HAP-1 (cell line): ENCODE results near the gene TET3.

Experiments
- DNase-seq, 2 experiments: peaks; one replicate each; pipeline ENCODE4 v3.0.0-alpha.2; 2016 to 2020; ENCODE audit warnings: low spot score in 2 of 2
- H3K27me3 ChIP-seq: fragments of 250-450 bp; sonication (Bioruptor Pico); 2 replicates; pipeline ENCODE4 v1.5.1; 2020; ENCODE audit warnings: low read depth, mild to moderate bottlenecking, moderate library complexity
- H3K36me3 ChIP-seq: fragments of 250-450 bp; sonication (Bioruptor Pico); replicated peaks from 2 replicates; pipeline ENCODE4 v1.5.1; 2020; ENCODE audit warnings: mild to moderate bottlenecking
- H3K4me1 ChIP-seq: fragments of 250-450 bp; sonication (Bioruptor Pico); 2 replicates; pipeline ENCODE4 v1.5.1; 2020; ENCODE audit warnings: mild to moderate bottlenecking
- H3K4me3 ChIP-seq: fragments of 250-450 bp; sonication (Bioruptor Pico); 2 replicates; pipeline ENCODE4 v1.5.1; 2020; ENCODE audit warnings: mild to moderate bottlenecking, moderate library complexity
- H3K9me3 ChIP-seq: fragments of 250-450 bp; sonication (Bioruptor Pico); 2 replicates; pipeline ENCODE4 v1.5.1; 2020; ENCODE audit warnings: mild to moderate bottlenecking, moderate library complexity
- in situ Hi-C: fragments of 300-500 bp; cut with MboI; formaldehyde crosslinking; loops from 3 replicates; pipeline ENCODE4 v1.14.3; 2020; ENCODE audit warnings: low sequenced_read_pairs, inconsistent platforms, mixed read lengths

Gene TET3

DNA sequence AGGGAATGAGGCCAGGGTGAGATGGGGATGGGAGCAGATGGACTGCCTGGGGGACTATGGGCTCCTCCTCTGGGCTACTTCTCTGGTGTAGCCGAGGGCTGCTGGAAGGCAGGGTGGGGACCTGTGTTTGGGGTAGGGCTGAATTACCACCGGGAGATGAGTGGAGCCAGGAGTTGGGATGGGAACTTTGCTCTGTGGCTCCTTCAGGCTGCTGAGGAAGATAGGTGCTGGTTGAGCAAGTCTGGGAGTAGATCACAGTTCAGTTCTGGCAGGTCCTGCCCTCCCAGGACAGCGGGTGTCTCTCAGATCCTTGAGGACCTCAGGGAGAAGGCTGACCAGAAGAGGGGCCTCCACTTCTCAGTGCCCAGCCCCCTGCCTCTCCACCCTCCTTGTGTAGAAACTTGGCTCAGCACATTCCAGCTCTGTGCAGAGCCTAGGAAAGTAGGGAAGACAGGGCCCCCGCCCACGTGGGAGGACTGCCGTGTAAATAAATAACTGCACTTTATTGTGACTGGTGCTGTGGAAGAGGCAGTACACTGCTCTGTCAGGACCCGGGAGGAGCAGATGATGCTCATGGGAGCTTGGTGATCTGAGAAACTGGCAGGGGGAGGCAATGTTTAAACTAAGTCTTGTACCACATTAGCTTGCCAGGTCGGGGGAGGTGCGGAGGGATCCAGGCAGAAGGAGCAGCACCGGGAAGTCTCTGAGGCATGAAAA lies 15.3 kb downstream of the TET3 start:
- no peak for DNase-seq
- no peaks in the 10 kb centered on the region; the same call in 1 of the 2 replicates for H3K4me1 ChIP-seq
- in situ Hi-C loops = no loop called here

DNA sequence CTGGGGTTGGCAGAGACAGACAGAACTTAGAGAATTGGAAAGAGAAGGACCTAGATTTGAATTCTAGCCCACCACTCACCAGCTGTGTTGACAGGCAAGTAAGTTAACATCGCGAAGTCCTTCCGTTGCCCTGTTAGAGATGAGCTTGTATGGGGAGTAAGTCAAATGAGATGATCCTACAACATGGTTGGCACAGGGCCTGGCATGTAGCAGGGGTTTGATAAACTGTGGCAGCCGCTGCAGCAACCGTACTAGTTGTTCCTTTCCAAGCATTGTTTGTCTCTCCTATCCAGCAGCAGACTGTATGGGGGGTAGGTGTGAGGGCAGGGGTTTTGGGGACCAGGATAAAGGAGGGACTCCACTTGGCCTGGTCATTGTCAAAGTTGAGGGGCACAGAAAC lies 16.0 kb downstream of the TET3 start:
- no peaks in the 10 kb centered on the region for H3K9me3 ChIP-seq
- no peaks in the 10 kb centered on the region for H3K27me3 ChIP-seq
- H3K4me3 ChIP-seq = no peak overlapping the region
- in situ Hi-C loops = no loop called here
- H3K4me1 ChIP-seq = no peaks in the 10 kb centered on the region; the same call in 1 of the 2 replicates
- no peaks in the 10 kb centered on the region; the same call in 1 of the 2 replicates for H3K36me3 ChIP-seq
- no peak for DNase-seq

More for the DNA sequence above, 15.3 kb downstream of the TET3 start:
- Histone ChIP-seq H3K9me3 (no peaks in the 10 kb centered on the region), H3K4me3 (no peak overlapping the region), H3K27me3 (no peaks in the 10 kb centered on the region), H3K36me3 (no peaks in the 10 kb centered on the region; the same call in 1 of the 2 replicates)

DNA sequence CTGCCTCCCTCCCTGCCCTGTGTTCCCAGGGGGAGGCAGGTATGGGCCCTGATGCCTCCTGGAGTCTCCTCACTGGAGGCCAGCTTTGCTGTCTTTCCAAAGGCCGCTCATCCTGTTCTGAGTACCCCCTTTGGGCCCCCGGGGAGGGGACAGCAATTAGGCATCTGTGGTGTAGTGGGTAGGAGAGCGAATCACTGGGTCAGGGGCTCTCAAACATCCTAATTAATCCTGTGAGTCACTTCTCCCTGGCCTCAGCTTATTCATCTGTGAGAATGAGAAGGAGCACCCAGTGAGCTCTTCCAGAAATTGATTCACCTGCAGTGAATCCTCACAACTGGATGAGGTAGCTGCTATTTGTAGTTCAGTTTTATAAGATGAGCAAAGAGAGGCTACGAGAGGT lies 16.4 kb downstream of the TET3 start:
- no peaks in the 10 kb centered on the region for H3K27me3 ChIP-seq
- no peaks in the 10 kb centered on the region; the same call in 1 of the 2 replicates for H3K36me3 ChIP-seq
- in situ Hi-C loops = no loop called here
- no peak for DNase-seq
- H3K4me1 ChIP-seq = no peaks in the 10 kb centered on the region; the same call in 1 of the 2 replicates
- no peaks in the 10 kb centered on the region for H3K9me3 ChIP-seq
- no peak overlapping the region for H3K4me3 ChIP-seq

DNA sequence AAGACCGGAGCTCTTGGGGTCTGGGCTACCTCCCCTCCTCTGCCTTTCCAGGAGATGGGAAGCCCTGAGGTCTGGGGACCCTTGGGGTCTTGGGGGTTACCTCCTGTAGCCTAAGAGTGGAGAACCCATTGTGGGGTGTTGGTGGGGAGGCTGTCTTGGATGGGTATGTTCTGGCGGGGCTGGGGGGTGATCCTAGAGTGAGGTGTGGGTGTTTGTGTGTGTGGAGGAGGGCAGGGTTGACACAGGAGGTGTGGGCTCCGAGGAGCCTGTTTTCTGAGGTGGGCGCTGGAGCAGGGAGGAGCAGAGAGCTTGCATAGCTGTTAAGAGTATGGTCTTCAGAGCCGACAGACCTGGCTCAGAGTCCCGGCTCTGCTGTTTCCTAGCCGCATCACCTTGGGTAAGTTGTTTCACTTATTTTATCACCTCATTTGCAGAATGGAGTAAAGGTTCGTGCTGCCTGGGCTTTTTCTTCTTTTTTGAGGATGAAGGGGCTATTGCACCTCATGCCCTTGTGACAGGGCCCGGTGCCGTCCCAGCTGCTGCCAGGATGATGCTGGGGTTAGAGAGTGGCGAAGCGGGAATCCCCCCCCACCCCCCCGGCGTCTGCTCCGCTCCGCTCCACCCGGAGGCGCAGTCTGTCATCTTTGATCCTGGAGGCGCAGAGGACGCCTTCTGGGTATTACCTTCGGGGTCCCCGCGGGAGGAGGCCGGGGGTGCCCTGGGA lies 17.2 kb downstream of the TET3 start:
- no peak for DNase-seq
- H3K4me3 ChIP-seq = peak overlapping the region; percentile 38
- H3K27me3 ChIP-seq = no peaks in the 10 kb centered on the region
- in situ Hi-C loops = no loop called here
- H3K9me3 ChIP-seq = no peaks in the 10 kb centered on the region
- peaks cover 4% of the 10 kb centered on the region for H3K4me1 ChIP-seq
- no peaks in the 10 kb centered on the region; the same call in 1 of the 2 replicates for H3K36me3 ChIP-seq

DNA sequence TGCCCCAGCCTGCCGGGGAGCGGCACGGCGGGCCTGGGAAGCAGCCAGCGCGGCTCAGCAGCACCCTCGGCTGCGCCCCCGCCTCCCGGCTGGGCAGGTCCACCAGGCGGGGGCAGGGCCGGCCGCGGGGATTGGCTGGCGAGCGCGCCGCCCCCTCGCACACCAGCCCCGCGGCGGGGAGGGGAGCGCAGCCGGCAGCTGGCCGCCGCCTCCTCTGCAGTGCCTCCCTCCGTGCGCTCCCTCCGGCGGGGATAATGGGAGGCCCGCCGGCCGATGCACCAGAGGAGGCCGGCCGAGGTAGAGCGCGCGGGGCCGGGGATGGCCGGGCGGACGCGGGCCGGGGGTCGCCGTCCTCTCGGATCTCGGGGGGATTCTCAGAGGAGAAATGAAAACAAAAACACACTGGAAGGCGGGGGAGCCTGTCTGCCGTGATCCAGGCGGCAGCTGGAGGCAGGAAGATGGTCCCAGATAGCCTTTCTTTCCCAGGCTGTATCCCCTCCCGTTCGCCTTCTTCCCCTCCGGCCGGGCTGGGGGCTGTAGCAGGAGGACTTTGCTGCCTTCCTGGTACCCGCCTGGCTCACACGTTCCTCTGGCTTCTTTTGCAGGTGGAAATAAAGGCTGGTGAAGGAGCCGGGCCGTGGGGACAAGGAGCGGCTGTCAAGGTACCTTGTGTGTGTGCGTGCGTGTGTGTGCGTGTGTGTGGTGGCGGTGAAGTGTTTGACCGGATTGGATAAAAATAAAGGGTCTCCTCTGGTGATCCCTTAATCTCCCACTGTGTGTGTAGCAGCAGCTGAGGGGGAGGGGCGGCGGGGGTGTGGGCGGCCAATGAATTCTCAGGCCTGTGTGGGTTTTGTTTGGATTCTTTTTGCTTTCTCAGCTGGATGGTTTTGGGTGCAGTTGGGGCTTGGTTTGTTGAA lies 18.1 kb downstream of the TET3 start:
- in situ Hi-C loops = no loop called here
- Histone ChIP-seq H3K9me3 (no peaks in the 10 kb centered on the region), H3K4me3 (peak overlapping the region; percentile 38), H3K4me1 (peaks cover 12% of the 10 kb centered on the region), H3K27me3 (no peaks in the 10 kb centered on the region), H3K36me3 (no peaks in the 10 kb centered on the region; the same call in 1 of the 2 replicates)
- DNase-seq = peak; percentile 86 to 90

DNA sequence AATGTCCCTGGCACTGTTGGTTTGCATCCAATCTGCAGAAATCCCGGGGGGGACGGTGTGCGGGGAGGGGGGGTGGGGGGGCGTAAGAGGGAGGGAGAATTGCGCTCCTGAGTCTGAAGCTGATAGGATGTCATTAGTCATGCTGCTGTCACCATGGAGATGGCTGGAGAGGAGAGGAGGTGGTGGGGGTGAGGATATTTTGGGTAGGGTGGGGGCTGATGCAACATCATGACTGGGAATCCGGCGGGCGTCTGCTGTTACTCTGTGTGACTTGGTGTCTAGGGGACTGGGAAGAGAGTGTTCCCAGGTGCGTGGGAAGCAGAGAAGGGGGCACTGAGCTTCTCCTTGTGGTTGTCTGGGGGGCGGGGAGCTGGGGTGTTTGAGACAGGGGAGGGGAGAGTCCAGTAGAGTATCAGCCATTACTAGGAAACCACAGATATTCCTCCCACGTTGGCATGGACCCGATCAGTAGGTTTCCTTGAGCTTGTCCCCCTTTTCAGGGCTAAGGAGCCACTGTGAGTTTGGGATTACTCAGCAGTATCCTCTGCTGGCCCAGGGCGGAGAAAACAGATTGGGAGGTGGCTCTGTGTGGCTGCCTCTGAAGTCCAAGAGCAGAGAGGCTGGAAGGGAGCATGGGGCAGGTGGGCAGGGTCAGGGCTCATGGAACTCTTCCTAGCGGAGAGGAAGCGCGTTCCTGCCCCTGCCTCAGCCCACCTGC lies 18.9 kb downstream of the TET3 start:
- Histone ChIP-seq H3K4me3 (no peak overlapping the region), H3K4me1 (peaks cover 20% of the 10 kb centered on the region)

DNA sequence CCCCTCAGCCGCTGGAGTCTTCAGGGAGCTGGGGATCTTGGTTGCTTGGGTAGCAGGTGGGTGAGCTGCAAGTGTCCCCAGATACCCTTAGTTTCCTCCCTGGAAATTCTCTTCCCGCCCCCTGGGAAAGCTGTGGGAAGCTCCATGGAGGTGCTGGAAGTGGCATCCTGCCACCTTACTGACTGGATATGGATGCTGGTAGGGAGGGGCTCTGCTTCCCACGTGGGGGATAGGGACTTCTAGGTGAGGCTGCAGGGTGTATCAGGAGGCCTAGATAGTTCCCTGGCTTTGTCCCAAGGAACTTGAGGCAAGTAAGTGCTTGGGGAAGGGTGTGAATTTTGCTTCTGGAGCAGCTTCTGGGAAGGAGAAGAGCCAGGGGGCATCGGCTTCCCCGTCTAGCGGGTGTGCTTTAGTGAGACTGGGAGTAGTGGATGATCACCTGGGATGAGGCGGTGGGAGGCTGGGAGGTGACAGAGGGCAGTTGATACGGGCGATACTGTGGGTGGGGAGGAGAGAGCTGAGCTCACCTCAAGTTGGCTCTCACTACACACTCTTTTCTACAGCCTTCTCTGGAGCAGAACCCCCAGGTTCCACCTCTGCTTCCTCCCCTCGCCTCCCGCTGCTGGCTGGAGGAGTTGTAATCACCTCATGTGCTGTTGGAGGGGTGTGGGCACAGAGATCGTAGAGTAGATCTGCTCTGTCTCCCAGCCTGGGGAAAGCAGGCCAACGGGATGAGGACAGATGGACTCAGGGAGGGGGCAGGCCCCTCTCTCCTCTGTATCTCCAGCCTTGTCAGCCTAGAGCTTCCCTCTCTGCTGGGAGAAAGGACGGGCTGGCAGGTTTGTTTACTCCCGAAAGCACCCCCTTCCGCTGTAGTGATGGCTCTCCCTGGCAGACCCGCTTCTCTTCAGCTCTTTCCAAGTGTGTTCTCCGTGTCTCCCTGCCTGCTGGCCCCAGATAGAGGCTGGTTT lies 19.8 kb downstream of the TET3 start:
- H3K36me3 ChIP-seq = no peaks in the 10 kb centered on the region
- H3K4me1 ChIP-seq = peaks cover 26% of the 10 kb centered on the region
- in situ Hi-C loops = no loop called here
- H3K9me3 ChIP-seq = no peaks in the 10 kb centered on the region
- H3K4me3 ChIP-seq = no peak overlapping the region
- no peak for DNase-seq
- H3K27me3 ChIP-seq = no peaks in the 10 kb centered on the region

More for the DNA sequence above, 18.9 kb downstream of the TET3 start:
- H3K36me3 ChIP-seq = no peaks in the 10 kb centered on the region; the same call in 1 of the 2 replicates
- in situ Hi-C loops = no loop called here
- no peaks in the 10 kb centered on the region for H3K9me3 ChIP-seq
- no peaks in the 10 kb centered on the region for H3K27me3 ChIP-seq
- DNase-seq = no peak

DNA sequence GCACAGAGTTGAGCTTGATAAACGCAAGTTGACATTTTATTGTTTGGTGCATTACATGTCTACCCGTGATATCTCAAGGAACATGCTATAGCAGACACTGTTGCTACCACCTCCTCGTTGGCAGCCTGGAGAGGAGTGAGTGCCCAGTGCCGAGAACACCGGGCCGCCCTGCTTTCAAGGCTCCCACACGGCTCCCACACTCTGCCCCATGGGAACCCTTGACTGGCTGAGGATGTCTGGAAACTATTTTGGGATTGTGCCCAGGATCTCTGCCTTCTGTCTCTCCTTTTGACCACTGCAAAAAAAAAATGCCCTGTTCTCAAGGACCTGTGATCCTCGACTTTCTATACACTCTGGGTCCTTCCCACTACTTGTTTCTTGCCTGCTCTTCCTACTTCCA lies 21.1 kb downstream of the TET3 start:
- in situ Hi-C loops = no loop called here
- DNase-seq = no peak
- H3K36me3 ChIP-seq = no peaks in the 10 kb centered on the region
- H3K4me3 ChIP-seq = no peak overlapping the region
- H3K9me3 ChIP-seq = no peaks in the 10 kb centered on the region
- H3K4me1 ChIP-seq = peaks cover 26% of the 10 kb centered on the region
- no peaks in the 10 kb centered on the region for H3K27me3 ChIP-seq

DNA sequence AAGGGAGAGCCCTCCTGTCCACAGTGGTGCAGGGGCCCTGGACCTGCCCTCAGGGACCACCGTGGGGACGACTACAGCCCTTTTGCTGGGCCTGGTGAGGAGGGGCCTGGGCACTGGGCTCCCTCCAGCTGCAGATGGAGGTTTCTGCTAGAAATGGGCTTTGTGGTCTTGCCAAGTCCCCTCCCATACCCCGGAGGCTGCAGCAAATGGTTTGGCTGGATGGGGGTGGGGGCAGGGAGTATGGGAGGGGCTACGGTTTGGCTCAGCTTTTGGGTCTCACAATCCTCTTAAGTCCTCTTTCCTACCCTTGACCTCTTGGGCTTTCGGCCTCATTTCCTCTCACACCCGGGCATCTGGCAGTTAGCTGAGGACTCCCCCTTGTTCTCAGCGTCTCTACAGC lies 21.7 kb downstream of the TET3 start:
- Histone ChIP-seq H3K4me1 (peaks cover 26% of the 10 kb centered on the region), H3K9me3 (no peaks in the 10 kb centered on the region), H3K4me3 (no peak overlapping the region), H3K27me3 (no peaks in the 10 kb centered on the region), H3K36me3 (no peaks in the 10 kb centered on the region)
- in situ Hi-C loops = no loop called here
- no peak for DNase-seq

DNA sequence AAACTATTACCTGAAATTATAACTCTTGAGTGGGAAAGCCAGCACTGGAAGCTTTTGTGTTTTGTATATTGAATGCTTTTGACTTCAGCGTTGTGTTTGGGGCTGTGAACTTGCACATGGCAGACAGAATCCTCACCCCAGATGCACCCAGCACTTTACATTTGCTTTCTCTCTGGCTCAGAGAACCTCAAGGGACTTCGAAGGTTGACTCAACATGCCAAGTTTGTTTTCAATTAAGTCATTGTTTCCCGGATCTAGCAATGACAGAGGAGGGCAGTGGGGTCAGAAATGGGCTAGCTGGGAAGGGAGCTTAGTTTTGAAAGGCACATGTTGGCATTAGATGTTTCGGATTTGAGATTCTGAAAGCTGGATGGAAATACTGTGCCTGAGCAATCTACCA lies 22.4 kb downstream of the TET3 start:
- peaks cover 26% of the 10 kb centered on the region for H3K4me1 ChIP-seq
- no peaks in the 10 kb centered on the region for H3K9me3 ChIP-seq
- no peaks in the 10 kb centered on the region for H3K27me3 ChIP-seq
- no peak for DNase-seq
- no peak overlapping the region for H3K4me3 ChIP-seq
- no peaks in the 10 kb centered on the region for H3K36me3 ChIP-seq
- in situ Hi-C loops = no loop called here

DNA sequence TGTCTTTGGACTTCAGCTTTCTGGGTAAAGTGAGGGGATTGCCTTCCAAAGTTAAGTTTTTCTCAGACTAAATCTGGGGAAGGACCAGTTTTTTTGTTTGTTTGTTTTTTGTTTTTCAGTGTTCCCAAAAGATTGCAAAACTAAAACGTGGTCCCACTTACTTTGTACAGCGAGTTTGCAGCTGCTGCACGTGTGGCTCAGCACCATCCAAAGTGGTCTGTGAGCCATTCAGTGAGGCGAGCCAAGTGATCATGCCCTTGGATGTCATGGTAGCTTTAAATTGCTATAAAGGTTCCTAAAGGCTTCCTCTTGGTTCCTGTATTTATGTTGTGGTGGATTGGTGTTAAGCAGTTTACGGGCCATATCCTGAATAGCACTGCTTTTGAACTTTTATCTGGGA lies 23.0 kb downstream of the TET3 start:
- Histone ChIP-seq H3K9me3 (no peaks in the 10 kb centered on the region), H3K4me3 (no peak overlapping the region), H3K36me3 (no peaks in the 10 kb centered on the region), H3K27me3 (no peaks in the 10 kb centered on the region), H3K4me1 (peaks cover 26% of the 10 kb centered on the region)
- DNase-seq = no peak
- in situ Hi-C loops = no loop called here

DNA sequence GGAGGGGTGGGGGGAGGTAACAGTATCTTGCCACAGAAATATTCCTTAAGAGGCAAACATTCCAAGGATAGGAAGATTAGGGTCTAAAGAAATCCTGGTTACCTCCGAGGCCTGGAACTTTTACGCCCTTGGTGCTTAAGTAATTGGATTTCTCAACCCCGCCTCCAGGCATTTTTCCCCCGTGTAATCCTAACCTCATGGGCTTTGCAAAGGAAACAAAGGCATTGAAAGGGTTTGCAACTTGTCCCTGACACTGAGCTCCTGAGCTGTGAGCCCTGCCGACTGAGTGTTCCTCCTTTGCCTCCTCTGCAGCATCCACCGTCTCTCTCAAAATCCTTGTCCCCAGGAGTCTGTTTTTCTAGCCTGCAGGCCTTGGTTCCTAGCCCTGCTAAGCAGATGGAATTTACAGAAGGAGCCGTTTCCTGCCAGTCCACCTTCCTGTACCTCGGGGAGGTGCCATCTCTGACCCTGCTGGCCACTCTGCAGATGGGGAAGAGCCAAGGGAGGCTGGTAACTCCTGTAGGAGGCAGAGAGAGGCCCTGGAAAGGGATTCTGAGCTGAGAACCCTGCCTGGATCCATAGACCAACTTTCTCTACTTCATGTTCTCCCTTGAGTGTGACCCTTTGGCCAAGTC lies 24.2 kb downstream of the TET3 start:
- in situ Hi-C loops = no loop called here
- H3K9me3 ChIP-seq = no peaks in the 10 kb centered on the region
- peak; percentile 92 to 96 for DNase-seq
- H3K27me3 ChIP-seq = no peaks in the 10 kb centered on the region
- H3K4me3 ChIP-seq = no peak overlapping the region
- H3K4me1 ChIP-seq = peaks cover 26% of the 10 kb centered on the region
- no peaks in the 10 kb centered on the region for H3K36me3 ChIP-seq
